Activated CD8-positive, alpha-beta memory T cell treated with anti-CD3 and anti-CD28 coated beads, Interleukin-2, amount 50 U/mL, for 24 hours (primary cell): ENCODE data around the gene CDH23.

Experiments used
- DNase-seq: peaks from one replicate; pipeline ENCODE4 v3.0.0-alpha.2; 2020; ENCODE audit errors: extremely low read depth

The CDH23 gene

GRCh38 chr10:71483885-71484751, 87.4 kb downstream of the CDH23 start:
- DNase-seq = no peak

GRCh38 chr10:71486484-71487114, 89.9 kb downstream of the CDH23 start:
- no peak for DNase-seq

- DNase-seq = no peak
These were observed 91.0 kb downstream of the CDH23 start for GRCh38 chr10:71487726-71488125.

GRCh38 chr10:71489077-71489476, 92.4 kb downstream of the CDH23 start:
- no peak for DNase-seq

GRCh38 chr10:71492872-71493271, 96.2 kb downstream of the CDH23 start:
- DNase-seq = no peak

GRCh38 chr10:71493741-71494140, 97.0 kb downstream of the CDH23 start:
- DNase-seq = no peak

- DNase-seq = no peak
These were observed 97.8 kb downstream of the CDH23 start for GRCh38 chr10:71494476-71494875.

- DNase-seq = no peak
These were observed 98.3 kb downstream of the CDH23 start for GRCh38 chr10:71494980-71495381.

- DNase-seq = no peak
These were observed 100.4 kb downstream of the CDH23 start for GRCh38 chr10:71496927-71497762.

GRCh38 chr10:71497763-71498326, 101.1 kb downstream of the CDH23 start:
- DNase-seq = no peak

- DNase-seq = no peak
These were observed 104.7 kb downstream of the CDH23 start for GRCh38 chr10:71501402-71501801.

- DNase-seq = no peak
These were observed 105.5 kb downstream of the CDH23 start for GRCh38 chr10:71502190-71502589.

GRCh38 chr10:71502851-71503250, 106.1 kb downstream of the CDH23 start:
- DNase-seq = no peak

- no peak for DNase-seq
These were observed 107.4 kb downstream of the CDH23 start for GRCh38 chr10:71504168-71504567.

- DNase-seq = no peak
These were observed 107.8 kb downstream of the CDH23 start for GRCh38 chr10:71504570-71504969.

GRCh38 chr10:71505862-71506261, 109.1 kb downstream of the CDH23 start:
- DNase-seq = no peak

- DNase-seq = no peak
These were observed 112.7 kb downstream of the CDH23 start for GRCh38 chr10:71509444-71509843.

GRCh38 chr10:71511206-71511605, 114.5 kb downstream of the CDH23 start:
- DNase-seq = no peak

GRCh38 chr10:71512312-71512711, 115.6 kb downstream of the CDH23 start:
- no peak for DNase-seq

- no peak for DNase-seq
These were observed 116.2 kb downstream of the CDH23 start for GRCh38 chr10:71512761-71513539.

GRCh38 chr10:71513540-71513853, 116.8 kb downstream of the CDH23 start:
- no peak for DNase-seq
